ENCODE measurements around the gene RTP5. TPM values are rescaled to one million over a fixed set of nuclear protein-coding genes. Genes with fewer than 3 reads are reported as not detected.

The RTP5 gene
- total and polyA plus RNA-seq, 2 donors (not counting 3 experiments of a cell fraction or from before 2014, with no cell fraction given), result not detected

DNA sequence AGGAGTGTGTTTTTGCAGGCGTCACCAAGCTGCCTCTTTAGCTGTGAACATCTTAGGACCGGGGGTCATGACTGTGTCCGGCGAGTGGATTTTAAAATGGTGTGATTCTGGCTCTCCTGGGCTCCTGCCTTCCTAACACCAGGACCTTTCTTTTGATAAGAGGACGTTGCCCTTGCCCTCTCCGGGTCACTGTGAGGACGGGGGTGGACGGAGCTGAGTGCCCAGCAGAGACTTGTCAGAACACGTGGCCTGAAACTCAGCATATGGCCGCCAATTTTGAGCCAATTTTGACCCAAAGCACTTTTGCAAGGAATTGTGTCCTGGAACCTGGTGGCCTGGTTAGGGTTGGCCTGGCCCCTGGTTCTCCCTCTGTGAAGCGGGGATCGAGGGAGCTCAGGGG, 40.2 kb downstream of the RTP5 start:
- Histone ChIP-seq H3K9me1 (replicated peaks; ENCODE audit: control insufficient read depth, extremely low read depth, insufficient read depth, low read length) (no peaks in the 10 kb centered on the region), H3K9ac (replicated peaks; ENCODE audit: extremely low read depth, insufficient read depth, low read length) (no peak overlapping the region), H3K4me2 (ENCODE audit: insufficient read depth, low read length) (no peak overlapping the region), H3K27me3 (ENCODE audit: control insufficient read depth in 2 of 2, insufficient read depth in 2 of 2, low read length in 2 of 2) (no peaks in the 10 kb centered on the region), H3K36me3 (ENCODE audit: control insufficient read depth in 2 of 2, extremely low read depth in 1 of 2, insufficient read depth in 2 of 2, low read length in 2 of 2) (no peaks in the 10 kb centered on the region), H3K4me3 (replicated peaks in 1 of 3; ENCODE audit: insufficient read depth in 1 of 3, low read depth in 1 of 3, low read length in 3 of 3) (no peak overlapping the region), H3K9me3 (replicated peaks; ENCODE audit: control insufficient read depth, insufficient read depth, low read length) (no peaks in the 10 kb centered on the region), H2AFZ (ENCODE audit: low read depth, low read length) (no peak overlapping the region), H3K27ac (ENCODE audit: insufficient read depth, low read depth, low read length) (no peak overlapping the region), H3K4me1 (ENCODE audit: control insufficient read depth, extremely low read depth, insufficient read depth, low read length) (no peaks in the 10 kb centered on the region), H3K79me2 (ENCODE audit: control insufficient read depth, insufficient read depth, low read length) (no peaks in the 10 kb centered on the region), H4K20me1 (replicated peaks; ENCODE audit: control insufficient read depth, extremely low read depth, insufficient read depth, low read length) (no peaks in the 10 kb centered on the region)
- POLR2A ChIA-PET, result no interaction called here
- intact Hi-C loops (cut with micrococcal nuclease) (no loop called here), dilution Hi-C loops (cut with MboI; ENCODE audit: extremely low pct_ligation_motif_present, low sequenced_read_pairs) (no loop called here)
- FAIRE-seq, result no peak
- no peak for DNase-seq (ENCODE audit: low read depth, low spot score)
- no peak for TF ChIP-seq GATA2 (IDR thresholded peaks at IDR 0.05; ENCODE audit: insufficient read depth, insufficient read length, low read depth, low read length)
- no peak for TF ChIP-seq EZH2 (IDR thresholded peaks at IDR 0.05; ENCODE audit: borderline replicate concordance, low read depth, low read length, severe bottlenecking)
- no peak for TF ChIP-seq FOS (IDR thresholded peaks at IDR 0.05; ENCODE audit: borderline replicate concordance, insufficient read depth, low read length)
- no peak for TF ChIP-seq JUN (IDR thresholded peaks at IDR 0.05; ENCODE audit: borderline replicate concordance, insufficient read depth, insufficient read length, low read depth)
- no peak for TF ChIP-seq CTCF (IDR thresholded peaks at IDR 0.05; ENCODE audit: extremely low read depth in 1 of 2, insufficient read depth in 1 of 2, low read depth in 1 of 2, low read length in 2 of 2)
- no peak for TF ChIP-seq MYC (IDR thresholded peaks at IDR 0.05; ENCODE audit: low read depth, low read length)
- no peak for TF ChIP-seq MAX (IDR thresholded peaks at IDR 0.05; ENCODE audit: insufficient read depth, insufficient read length)
- CTCF ChIA-PET, result no interaction called here
- BruUV-seq (replicated peaks), result no TSS peak
